Measurements from ENCODE around the gene LRFN2. TPM values are rescaled to one million over a fixed set of nuclear protein-coding genes. Genes with fewer than 3 reads are reported as not detected.

LRFN2 gene
- polyA plus RNA-seq, 1 of the 3 experiments (the other 2 are of a cell fraction) = 0.02 TPM

DNA sequence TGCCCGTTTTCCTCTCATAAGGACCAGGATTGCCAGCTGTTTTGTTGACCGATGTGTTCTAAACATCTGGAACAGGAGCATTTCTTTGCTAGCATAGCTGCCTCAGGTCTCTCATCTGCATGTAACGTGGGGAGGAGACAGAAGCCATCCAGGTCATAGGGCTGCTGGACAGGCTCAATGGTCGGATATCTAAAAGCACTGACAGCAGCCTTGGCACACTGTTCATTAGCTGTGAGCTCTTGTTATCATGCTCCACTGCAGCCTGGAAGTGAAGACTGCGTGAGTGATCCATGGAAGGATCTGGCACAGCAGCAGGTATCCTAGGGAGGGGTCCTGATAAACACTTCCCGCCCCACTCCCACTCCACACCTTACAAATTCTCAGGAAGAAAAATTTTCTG is 175.3 kb downstream of the LRFN2 start:
- H3K36me3 ChIP-seq (replicated peaks in 1 of 2; ENCODE audit: control insufficient read depth in 1 of 2, insufficient read depth in 2 of 2, low read length in 1 of 2) = no peaks in the 10 kb centered on the region
- no peak overlapping the region for H2AFZ ChIP-seq (ENCODE audit: low read depth)
- peak overlapping the region in 1 of 2 experiments; percentile 100; a peak in 2 of 4 replicates for H3K27ac ChIP-seq (ENCODE audit: low read depth in 2 of 2, low read length in 1 of 2)
- H3K4me2 ChIP-seq = no peak overlapping the region
- H3F3A ChIP-seq (replicated peaks; ENCODE audit: insufficient read depth) = no peaks in the 10 kb centered on the region
- peaks cover 0 to 70% of the 10 kb centered on the region in 2 experiments; a peak in 3 of 4 replicates for H3K4me1 ChIP-seq (ENCODE audit: control insufficient read depth in 1 of 2, insufficient read depth in 2 of 2, low read depth in 1 of 2, low read length in 1 of 2)
- no peaks in the 10 kb centered on the region for H3K9me2 ChIP-seq
- H3K9ac ChIP-seq = no peak overlapping the region
- H3K9me3 ChIP-seq = no peaks in the 10 kb centered on the region
- no peak overlapping the region for H3K4me3 ChIP-seq (ENCODE audit: low read depth in 2 of 2, low read length in 1 of 2)
- DNase-seq = peak; percentile 64
- ChIA-PET POLR2A (interaction anchor here (0.6 to 2.2 kb wide), 7 partner anchors 14 to 308 kb away, joined by 3 to 11 read pairs (median 5); no protein-coding TSS in a partner anchor), CTCF (interaction anchor here (0.9 to 4.2 kb wide), 7 partner anchors 12 to 430 kb away, joined by 3 to 25 read pairs (median 3); no protein-coding TSS in a partner anchor)
- WGBS (ENCODE audit: low lambda C conversion rate) = 21% methylated on average over 6 of the region's 6 CpGs
- TF ChIP-seq FOXJ3 (CRISPR knock-in tag; IDR thresholded peaks at IDR 0.05) = peak; percentile 94
- TF ChIP-seq, protein P1, sequence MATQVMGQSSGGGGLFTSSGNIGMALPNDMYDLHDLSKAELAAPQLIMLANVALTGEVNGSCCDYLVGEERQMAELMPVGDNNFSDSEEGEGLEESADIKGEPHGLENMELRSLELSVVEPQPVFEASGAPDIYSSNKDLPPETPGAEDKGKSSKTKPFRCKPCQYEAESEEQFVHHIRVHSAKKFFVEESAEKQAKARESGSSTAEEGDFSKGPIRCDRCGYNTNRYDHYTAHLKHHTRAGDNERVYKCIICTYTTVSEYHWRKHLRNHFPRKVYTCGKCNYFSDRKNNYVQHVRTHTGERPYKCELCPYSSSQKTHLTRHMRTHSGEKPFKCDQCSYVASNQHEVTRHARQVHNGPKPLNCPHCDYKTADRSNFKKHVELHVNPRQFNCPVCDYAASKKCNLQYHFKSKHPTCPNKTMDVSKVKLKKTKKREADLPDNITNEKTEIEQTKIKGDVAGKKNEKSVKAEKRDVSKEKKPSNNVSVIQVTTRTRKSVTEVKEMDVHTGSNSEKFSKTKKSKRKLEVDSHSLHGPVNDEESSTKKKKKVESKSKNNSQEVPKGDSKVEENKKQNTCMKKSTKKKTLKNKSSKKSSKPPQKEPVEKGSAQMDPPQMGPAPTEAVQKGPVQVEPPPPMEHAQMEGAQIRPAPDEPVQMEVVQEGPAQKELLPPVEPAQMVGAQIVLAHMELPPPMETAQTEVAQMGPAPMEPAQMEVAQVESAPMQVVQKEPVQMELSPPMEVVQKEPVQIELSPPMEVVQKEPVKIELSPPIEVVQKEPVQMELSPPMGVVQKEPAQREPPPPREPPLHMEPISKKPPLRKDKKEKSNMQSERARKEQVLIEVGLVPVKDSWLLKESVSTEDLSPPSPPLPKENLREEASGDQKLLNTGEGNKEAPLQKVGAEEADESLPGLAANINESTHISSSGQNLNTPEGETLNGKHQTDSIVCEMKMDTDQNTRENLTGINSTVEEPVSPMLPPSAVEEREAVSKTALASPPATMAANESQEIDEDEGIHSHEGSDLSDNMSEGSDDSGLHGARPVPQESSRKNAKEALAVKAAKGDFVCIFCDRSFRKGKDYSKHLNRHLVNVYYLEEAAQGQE (IDR thresholded peaks at IDR 0.05; ENCODE audit: low read depth, low read length) = no peak
- TF ChIP-seq, protein P2, sequence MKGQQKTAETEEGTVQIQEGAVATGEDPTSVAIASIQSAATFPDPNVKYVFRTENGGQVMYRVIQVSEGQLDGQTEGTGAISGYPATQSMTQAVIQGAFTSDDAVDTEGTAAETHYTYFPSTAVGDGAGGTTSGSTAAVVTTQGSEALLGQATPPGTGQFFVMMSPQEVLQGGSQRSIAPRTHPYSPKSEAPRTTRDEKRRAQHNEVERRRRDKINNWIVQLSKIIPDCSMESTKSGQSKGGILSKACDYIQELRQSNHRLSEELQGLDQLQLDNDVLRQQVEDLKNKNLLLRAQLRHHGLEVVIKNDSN (IDR thresholded peaks at IDR 0.05; ENCODE audit: borderline replicate concordance, low read depth) = no peak
- TF ChIP-seq RCOR1 (IDR thresholded peaks at IDR 0.05; ENCODE audit: low read length) = peak; percentile 76; the same call in 1 of the 2 replicates
- TF ChIP-seq MXI1 (IDR thresholded peaks at IDR 0.05; ENCODE audit: low read depth, low read length) = peak; percentile 65
- peak; percentile 69 for TF ChIP-seq CHD2 (IDR thresholded peaks at IDR 0.05; ENCODE audit: low read length, partially characterized antibody)
- TF ChIP-seq EP300 (IDR thresholded peaks at IDR 0.05; ENCODE audit: borderline replicate concordance in 1 of 2, low read depth in 1 of 2, low read length in 1 of 2) = peak in 1 of 2 experiments; percentile 93; a peak in 2 of 4 replicates
- TF ChIP-seq RXRA (IDR thresholded peaks at IDR 0.05; ENCODE audit: borderline replicate concordance, low read depth) = no peak
- TF ChIP-seq GATA2 (CRISPR knock-in tag; IDR thresholded peaks at IDR 0.05) = peak; percentile 93
- no peaks in the 10 kb centered on the region for H3K27me3 ChIP-seq (ENCODE audit: insufficient read depth)
- H3K79me2 ChIP-seq (ENCODE audit: insufficient read depth) = no peaks in the 10 kb centered on the region
- no peaks in the 10 kb centered on the region for H4K20me1 ChIP-seq (ENCODE audit: insufficient read depth)

GRCh38 chr6:40410821-40411220 is 176.3 kb downstream of the LRFN2 start:
- Histone ChIP-seq H3K4me2 (no peak overlapping the region), H3K27me3 (ENCODE audit: insufficient read depth) (no peaks in the 10 kb centered on the region), H3K9ac (no peak overlapping the region), H3F3A (replicated peaks; ENCODE audit: insufficient read depth) (no peaks in the 10 kb centered on the region), H3K79me2 (ENCODE audit: insufficient read depth) (no peaks in the 10 kb centered on the region), H3K36me3 (replicated peaks in 1 of 2; ENCODE audit: control insufficient read depth in 1 of 2, insufficient read depth in 2 of 2, low read length in 1 of 2) (no peaks in the 10 kb centered on the region), H3K27ac (ENCODE audit: low read depth in 2 of 2, low read length in 1 of 2) (peak overlapping the region in 1 of 2 experiments; percentile 100; a peak in 2 of 4 replicates), H3K4me1 (ENCODE audit: control insufficient read depth in 1 of 2, insufficient read depth in 2 of 2, low read depth in 1 of 2, low read length in 1 of 2) (peaks cover 0 to 76% of the 10 kb centered on the region in 2 experiments; a peak in 3 of 4 replicates), H3K9me2 (no peaks in the 10 kb centered on the region), H4K20me1 (ENCODE audit: insufficient read depth) (no peaks in the 10 kb centered on the region), H3K4me3 (ENCODE audit: low read depth in 2 of 2, low read length in 1 of 2) (no peak overlapping the region; a peak in 1 of 4 replicates), H2AFZ (ENCODE audit: low read depth) (no peak overlapping the region), H3K9me3 (no peaks in the 10 kb centered on the region)
- CTCF ChIA-PET = interaction anchor here (0.7 to 4.2 kb wide), 9 partner anchors 13 to 175 kb away, joined by 3 to 25 read pairs (median 4); no protein-coding TSS in a partner anchor
- POLR2A ChIA-PET = interaction anchor here (2.2 kb wide), 1 partner anchor 15 kb away, joined by 11 read pairs; no protein-coding TSS in a partner anchor
- 22% methylated on average over 1 of the region's 1 CpG for WGBS (ENCODE audit: low lambda C conversion rate)
- peak; percentile 77 for DNase-seq
- TF ChIP-seq EP300 (IDR thresholded peaks at IDR 0.05; ENCODE audit: borderline replicate concordance in 1 of 2, low read depth in 1 of 2, low read length in 1 of 2) = peak in 1 of 2 experiments; percentile 98; a peak in 2 of 4 replicates
- TF ChIP-seq FOSL2 (IDR thresholded peaks at IDR 0.05; ENCODE audit: borderline replicate concordance, low read depth) = no peak
- TF ChIP-seq TCF12 (IDR thresholded peaks at IDR 0.05) = peak; percentile 20; the same call in 1 of the 2 replicates
- TF ChIP-seq FOXM1 (IDR thresholded peaks at IDR 0.05; ENCODE audit: low read depth) = no peak
- no peak for TF ChIP-seq GABPA (IDR thresholded peaks at IDR 0.05; ENCODE audit: low read depth)
- TF ChIP-seq, protein P3, sequence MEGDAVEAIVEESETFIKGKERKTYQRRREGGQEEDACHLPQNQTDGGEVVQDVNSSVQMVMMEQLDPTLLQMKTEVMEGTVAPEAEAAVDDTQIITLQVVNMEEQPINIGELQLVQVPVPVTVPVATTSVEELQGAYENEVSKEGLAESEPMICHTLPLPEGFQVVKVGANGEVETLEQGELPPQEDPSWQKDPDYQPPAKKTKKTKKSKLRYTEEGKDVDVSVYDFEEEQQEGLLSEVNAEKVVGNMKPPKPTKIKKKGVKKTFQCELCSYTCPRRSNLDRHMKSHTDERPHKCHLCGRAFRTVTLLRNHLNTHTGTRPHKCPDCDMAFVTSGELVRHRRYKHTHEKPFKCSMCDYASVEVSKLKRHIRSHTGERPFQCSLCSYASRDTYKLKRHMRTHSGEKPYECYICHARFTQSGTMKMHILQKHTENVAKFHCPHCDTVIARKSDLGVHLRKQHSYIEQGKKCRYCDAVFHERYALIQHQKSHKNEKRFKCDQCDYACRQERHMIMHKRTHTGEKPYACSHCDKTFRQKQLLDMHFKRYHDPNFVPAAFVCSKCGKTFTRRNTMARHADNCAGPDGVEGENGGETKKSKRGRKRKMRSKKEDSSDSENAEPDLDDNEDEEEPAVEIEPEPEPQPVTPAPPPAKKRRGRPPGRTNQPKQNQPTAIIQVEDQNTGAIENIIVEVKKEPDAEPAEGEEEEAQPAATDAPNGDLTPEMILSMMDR (IDR thresholded peaks at IDR 0.05) = no peak
- no peak for TF ChIP-seq RXRA (IDR thresholded peaks at IDR 0.05; ENCODE audit: borderline replicate concordance, low read depth)
- no peak for TF ChIP-seq ZBTB33 (IDR thresholded peaks at IDR 0.05; ENCODE audit: borderline replicate concordance, low read depth)
- TF ChIP-seq EZH2phosphoT487 (IDR thresholded peaks at IDR 0.05; ENCODE audit: borderline replicate concordance, low read depth) = no peak
- no peak for TF ChIP-seq POLR2AphosphoS5 (IDR thresholded peaks at IDR 0.05; ENCODE audit: low read depth, low read length)
- TF ChIP-seq SMC3 (IDR thresholded peaks at IDR 0.05; ENCODE audit: low read depth, low read length) = no peak; the same call in 1 of the 2 replicates
